MM.1S (cell line): Measurements from ENCODE around the gene CATSPERD.

Experiments
- CTCF ChIP-seq: fragments of 300-600 bp; sonication (generic); IDR thresholded peaks from 2 replicates; pipeline ENCODE4 v1.5.1; 2016; ENCODE audit warnings: antibody characterized with exemption, low read length, mixed read lengths
- EZH2phosphoT487 ChIP-seq: fragments of 300-600 bp; sonication (generic); IDR thresholded peaks from 2 replicates; pipeline ENCODE4 v1.6.1; 2018; ENCODE audit warnings: antibody characterized with exemption, low read length

- TF ChIP-seq CTCF (no peak), EZH2phosphoT487 (no peak)
Observed at GRCh38 chr19:5686326-5686646, 34.2 kb upstream of the CATSPERD start.
